Stimulated activated CD4-positive, alpha-beta T cell treated with anti-CD3 and anti-CD28 coated beads, Interleukin-15, amount 100 ng/mL, for 24 hours (primary cell): ENCODE data around the gene IGSF9.
A peak's percentile ranks its signal among the peaks of the same experiment; 100 is the strongest.

Experiments
- DNase-seq: peaks from one replicate; pipeline ENCODE4 v3.0.0-alpha.2; 2020

Gene IGSF9

GRCh38 chr1:159931795-159932173 lies 13.6 kb downstream of the IGSF9 start:
- no peak for DNase-seq

GRCh38 chr1:159931101-159931794 lies 14.2 kb downstream of the IGSF9 start:
- DNase-seq: no peak

- DNase-seq: no peak
Measured at GRCh38 chr1:159930634-159931033, 14.8 kb downstream of the IGSF9 start.

GRCh38 chr1:159930216-159930615 lies 15.2 kb downstream of the IGSF9 start:
- DNase-seq: no peak

GRCh38 chr1:159929155-159930051 lies 16.0 kb downstream of the IGSF9 start:
- DNase-seq: no peak

GRCh38 chr1:159928491-159929050 lies 16.8 kb downstream of the IGSF9 start:
- DNase-seq: no peak

- no peak for DNase-seq
Measured at GRCh38 chr1:159927849-159928431, 17.5 kb downstream of the IGSF9 start.

- DNase-seq: no peak
Measured at GRCh38 chr1:159927211-159927848, 18.1 kb downstream of the IGSF9 start.

- DNase-seq: peak; percentile 54
Measured at GRCh38 chr1:159925719-159926078, 19.7 kb downstream of the IGSF9 start.

- DNase-seq: peak; percentile 95
Measured at GRCh38 chr1:159924791-159925718, 20.4 kb downstream of the IGSF9 start, which contains the start of gene TAGLN2. TAGLN2 (minus strand) TSS chr1:159925507; CDS start chr1:159920509, 4,998 bp downstream.

- DNase-seq: peak; percentile 74
Measured at GRCh38 chr1:159924025-159924790, 21.2 kb downstream of the IGSF9 start.

GRCh38 chr1:159923203-159924024 lies 22.0 kb downstream of the IGSF9 start:
- DNase-seq: peak; percentile 79

- no peak for DNase-seq
Measured at GRCh38 chr1:159922511-159923202, 22.8 kb downstream of the IGSF9 start.

GRCh38 chr1:159921700-159922504 lies 23.5 kb downstream of the IGSF9 start:
- no peak for DNase-seq

- DNase-seq: no peak
Measured at GRCh38 chr1:159921251-159921650, 24.2 kb downstream of the IGSF9 start.

- no peak for DNase-seq
Measured at GRCh38 chr1:159920651-159921050, 24.8 kb downstream of the IGSF9 start.

GRCh38 chr1:159920202-159920601 lies 25.2 kb downstream of the IGSF9 start:
- DNase-seq: no peak

- DNase-seq: no peak
Measured at GRCh38 chr1:159919236-159919865, 26.1 kb downstream of the IGSF9 start.
